Limb (tissue), 2 donors: ENCODE data around the gene LZTFL1.

Experiments used
- DNase-seq, 2 donors: peaks; one replicate each; pipeline ENCODE4 v3.0.0-alpha.2; 2016; ENCODE audit errors: extremely low spot score in 2 of 2

The LZTFL1 gene

GRCh38 chr3:45841757-45842491 lies at the start of gene LZTFL1:
Gene LZTFL1, minus strand, starts transcription at chr3:45842119. Its CDS starts 128 bp downstream, at chr3:45841991.
- DNase-seq: peak; percentile 92 to 95

- DNase-seq: no peak
Observed at GRCh38 chr3:45890405-45890804, 48.5 kb upstream of the LZTFL1 start.

GRCh38 chr3:45889337-45889736 lies 47.4 kb upstream of the LZTFL1 start:
- DNase-seq: no peak

- DNase-seq: no peak
Observed at GRCh38 chr3:45887759-45888511, 46.0 kb upstream of the LZTFL1 start.

GRCh38 chr3:45887285-45887684 lies 45.4 kb upstream of the LZTFL1 start:
- no peak for DNase-seq

- DNase-seq: no peak
Observed at GRCh38 chr3:45885979-45886705, 44.2 kb upstream of the LZTFL1 start, which contains the start of gene CCR9. Gene CCR9, plus strand, starts transcription at chr3:45886543. Its CDS starts 8,391 bp downstream, at chr3:45894934.

- no peak for DNase-seq
Observed at GRCh38 chr3:45884368-45885201, 42.7 kb upstream of the LZTFL1 start.

- DNase-seq: no peak
Observed at GRCh38 chr3:45881078-45882022, 39.4 kb upstream of the LZTFL1 start.

GRCh38 chr3:45880725-45881077 lies 38.8 kb upstream of the LZTFL1 start:
- DNase-seq: no peak

- no peak for DNase-seq
Observed at GRCh38 chr3:45878124-45878523, 36.2 kb upstream of the LZTFL1 start.

GRCh38 chr3:45874677-45875346 lies 32.9 kb upstream of the LZTFL1 start:
- no peak for DNase-seq

- DNase-seq: no peak
Observed at GRCh38 chr3:45873638-45874037, 31.7 kb upstream of the LZTFL1 start.

GRCh38 chr3:45873036-45873435 lies 31.1 kb upstream of the LZTFL1 start:
- DNase-seq: no peak

GRCh38 chr3:45872569-45872968 lies 30.6 kb upstream of the LZTFL1 start:
- DNase-seq: no peak

- no peak for DNase-seq
Observed at GRCh38 chr3:45871780-45872179, 29.9 kb upstream of the LZTFL1 start.

GRCh38 chr3:45870099-45870498 lies 28.2 kb upstream of the LZTFL1 start:
- DNase-seq: no peak

- DNase-seq: no peak
Observed at GRCh38 chr3:45869638-45870037, 27.7 kb upstream of the LZTFL1 start.

- no peak for DNase-seq
Observed at GRCh38 chr3:45868650-45869049, 26.7 kb upstream of the LZTFL1 start.

GRCh38 chr3:45868213-45868612 lies 26.3 kb upstream of the LZTFL1 start:
- DNase-seq: no peak

- DNase-seq: no peak
Observed at GRCh38 chr3:45865563-45865962, 23.6 kb upstream of the LZTFL1 start.
